H9 (cell line): ENCODE results near the gene ENPP7. TPM values are rescaled to one million over a fixed set of nuclear protein-coding genes. Genes with fewer than 3 reads are reported as not detected.

Experiments used
- DNase-seq: peaks from one replicate; pipeline ENCODE4 v3.0.0-alpha.2; 2017
- H2AFZ ChIP-seq: one replicate; pipeline ENCODE4 v1.6.1; 2013; ENCODE audit warnings: mild to moderate bottlenecking, low read length, control low read depth, moderate library complexity
- H2AK5ac ChIP-seq: 2 replicates; pipeline ENCODE4 v1.6.1; 2013; ENCODE audit warnings: low read length, control low read depth, mixed read lengths; ENCODE audit not compliant: insufficient read length
- H2BK120ac ChIP-seq: one replicate; pipeline ENCODE4 v1.6.1; 2013; ENCODE audit warnings: low read depth, mild to moderate bottlenecking, low read length, control low read depth, inconsistent platforms; ENCODE audit not compliant: poor library complexity, severe bottlenecking
- H2BK12ac ChIP-seq: 2 replicates; pipeline ENCODE4 v1.6.1; 2013; ENCODE audit warnings: low read length, control low read depth, mixed read lengths, low read depth; ENCODE audit not compliant: insufficient read length
- H2BK15ac ChIP-seq: 2 replicates; pipeline ENCODE4 v1.6.1; 2013; ENCODE audit warnings: low read depth, low read length, control low read depth
- H2BK20ac ChIP-seq: one replicate; pipeline ENCODE4 v1.6.1; 2013; ENCODE audit warnings: low read depth, mild to moderate bottlenecking, low read length, control low read depth, inconsistent platforms; ENCODE audit not compliant: poor library complexity, severe bottlenecking
- H2BK5ac ChIP-seq: 2 replicates; pipeline ENCODE4 v1.6.1; 2013; ENCODE audit warnings: low read length, control low read depth, mixed read lengths; ENCODE audit not compliant: insufficient read length
- H3K14ac ChIP-seq: 2 replicates; pipeline ENCODE4 v1.6.1; 2013; ENCODE audit warnings: low read length, control low read depth; ENCODE audit not compliant: insufficient read depth
- H3K18ac ChIP-seq: 2 replicates; pipeline ENCODE4 v1.6.1; 2013; ENCODE audit warnings: low read depth, mild to moderate bottlenecking, mixed read lengths, low read length, control low read depth; ENCODE audit not compliant: insufficient read length
- H3K23ac ChIP-seq: 2 replicates; pipeline ENCODE4 v1.6.1; 2013; ENCODE audit warnings: low read length, control low read depth, mixed read lengths, low read depth; ENCODE audit not compliant: insufficient read length
- H3K23me2 ChIP-seq: 2 replicates; pipeline ENCODE4 v1.6.1; 2013; ENCODE audit warnings: low read depth, mild to moderate bottlenecking, mixed read lengths, low read length, control low read depth; ENCODE audit not compliant: insufficient read length, poor library complexity, severe bottlenecking
- H3K27ac ChIP-seq: 2 replicates; pipeline ENCODE4 v1.5.1; 2013; ENCODE audit warnings: low read length, control low read depth, mixed read lengths, low read depth; ENCODE audit not compliant: insufficient read length
- H3K27me3 ChIP-seq: 2 replicates; pipeline ENCODE4 v1.6.1; 2013; ENCODE audit warnings: low read length, control low read depth, inconsistent platforms; ENCODE audit not compliant: insufficient read depth
- H3K4ac ChIP-seq: 2 replicates; pipeline ENCODE4 v1.6.1; 2013; ENCODE audit warnings: low read depth, mild to moderate bottlenecking, control low read depth, inconsistent platforms, low read length, moderate library complexity
- H3K4me1 ChIP-seq: 2 replicates; pipeline ENCODE4 v1.6.1; 2013; ENCODE audit warnings: low read length, control low read depth, inconsistent platforms; ENCODE audit not compliant: insufficient read depth
- H3K4me2 ChIP-seq: 2 replicates; pipeline ENCODE4 v1.6.1; 2013; ENCODE audit warnings: low read length, control low read depth, mixed read lengths; ENCODE audit not compliant: insufficient read length, insufficient read depth
- H3K56ac ChIP-seq: 2 replicates; pipeline ENCODE4 v1.6.1; 2013; ENCODE audit warnings: low read depth, mild to moderate bottlenecking, mixed read lengths, low read length, control low read depth; ENCODE audit not compliant: insufficient read length
- H3K79me1 ChIP-seq: 2 replicates; pipeline ENCODE4 v1.6.1; 2013; ENCODE audit warnings: low read depth, mild to moderate bottlenecking, moderate library complexity, low read length, control low read depth, inconsistent platforms; ENCODE audit not compliant: insufficient read depth, poor library complexity, severe bottlenecking
- H3K79me2 ChIP-seq: 2 replicates; pipeline ENCODE4 v1.6.1; 2013; ENCODE audit warnings: low read length, control low read depth, inconsistent platforms; ENCODE audit not compliant: insufficient read depth
- H3K9ac ChIP-seq: 2 replicates; pipeline ENCODE4 v1.6.1; 2013; ENCODE audit warnings: low read length, control low read depth, mixed read lengths; ENCODE audit not compliant: insufficient read length; ENCODE audit errors: extremely low read depth
- H3K9me3 ChIP-seq: one replicate; pipeline ENCODE4 v1.6.1; 2013; ENCODE audit warnings: low read depth, low read length, inconsistent platforms; ENCODE audit not compliant: control insufficient read depth
- H3T11ph ChIP-seq: one replicate; pipeline ENCODE4 v1.6.1; 2013; ENCODE audit warnings: mild to moderate bottlenecking, low read length, control low read depth, inconsistent platforms
- H4K20me1 ChIP-seq: one replicate; pipeline ENCODE4 v1.6.1; 2013; ENCODE audit not compliant: control insufficient read depth, insufficient read length, insufficient read depth
- H4K5ac ChIP-seq: 2 replicates; pipeline ENCODE4 v1.6.1; 2013; ENCODE audit warnings: low read depth, mild to moderate bottlenecking, mixed read lengths, low read length, control low read depth; ENCODE audit not compliant: insufficient read length
- H4K8ac ChIP-seq: replicated peaks from 2 replicates; pipeline ENCODE4 v1.6.1; 2013; ENCODE audit warnings: low read length, control low read depth, mixed read lengths, low read depth; ENCODE audit not compliant: insufficient read length
- H4K91ac ChIP-seq: 2 replicates; pipeline ENCODE4 v1.6.1; 2013; ENCODE audit warnings: low read depth, mild to moderate bottlenecking, moderate library complexity, mixed read lengths, low read length, control low read depth; ENCODE audit not compliant: insufficient read length
- H3K27ac Mint-ChIP-seq, 3 experiments: 2 replicates in 2 of 3; 3 replicates in 1 of 3; pipeline ENCODE4 v1.8.0; 2020 to 2021; ENCODE audit warnings: mixed read lengths in 3 of 3, mild to moderate bottlenecking in 1 of 3, moderate library complexity in 1 of 3
- H3K27me3 Mint-ChIP-seq: 2 replicates; pipeline ENCODE4 v1.8.0; 2021; ENCODE audit warnings: low read depth, mild to moderate bottlenecking, moderate library complexity, mixed read lengths
- H3K36me3 Mint-ChIP-seq, 3 experiments: 2 replicates in 2 of 3; 3 replicates in 1 of 3; pipeline ENCODE4 v1.8.0; 2020 to 2021; ENCODE audit warnings: low read depth in 3 of 3, mixed read lengths in 3 of 3; ENCODE audit not compliant: insufficient read depth in 1 of 3
- H3K4me1 Mint-ChIP-seq, 2 experiments: 2 replicates each; pipeline ENCODE4 v1.8.0; 2020; ENCODE audit warnings: mixed read lengths in 2 of 2
- H3K4me3 Mint-ChIP-seq, 2 experiments: 2 replicates in 1 of 2; 3 replicates in 1 of 2; pipeline ENCODE4 v1.8.0; 2020 to 2021; ENCODE audit warnings: mild to moderate bottlenecking in 2 of 2, mixed read lengths in 2 of 2, moderate library complexity in 1 of 2
- H3K9me3 Mint-ChIP-seq, 2 experiments: 2 replicates in 1 of 2; 3 replicates in 1 of 2; pipeline ENCODE4 v1.8.0; 2020; ENCODE audit warnings: mild to moderate bottlenecking in 2 of 2, mixed read lengths in 2 of 2, moderate library complexity in 1 of 2
- WGBS: extraction: QIAGEN DNeasy Blood & Tissue Kit; methylation state at CpG from one replicate; pipeline ENCODE4 v1.1.7; 2013; ENCODE audit warnings: missing lambda C conversion rate, low lambda C conversion rate, mixed read lengths; ENCODE audit not compliant: insufficient read length; ENCODE audit errors: extremely low coverage; 5-methylcytosine and 5-hydroxymethylcytosine counted together
- total RNA-seq: library from RNA; stranded (reverse); gene quantifications from 2 replicates; pipeline ENCODE4 v1.2.1, GENCODE V29; 2021
- TF ChIP-seq, protein P1 (sequence below): fragments of 200-600 bp; sonication (generic); conservative IDR thresholded peaks from 3 replicates; pipeline ENCODE4 v1.8.0; 2021; ENCODE audit warnings: antibody characterized with exemption, mild to moderate bottlenecking

The ENPP7 gene
- total RNA-seq, 1 experiment from 2014 or later = not detected

DNA sequence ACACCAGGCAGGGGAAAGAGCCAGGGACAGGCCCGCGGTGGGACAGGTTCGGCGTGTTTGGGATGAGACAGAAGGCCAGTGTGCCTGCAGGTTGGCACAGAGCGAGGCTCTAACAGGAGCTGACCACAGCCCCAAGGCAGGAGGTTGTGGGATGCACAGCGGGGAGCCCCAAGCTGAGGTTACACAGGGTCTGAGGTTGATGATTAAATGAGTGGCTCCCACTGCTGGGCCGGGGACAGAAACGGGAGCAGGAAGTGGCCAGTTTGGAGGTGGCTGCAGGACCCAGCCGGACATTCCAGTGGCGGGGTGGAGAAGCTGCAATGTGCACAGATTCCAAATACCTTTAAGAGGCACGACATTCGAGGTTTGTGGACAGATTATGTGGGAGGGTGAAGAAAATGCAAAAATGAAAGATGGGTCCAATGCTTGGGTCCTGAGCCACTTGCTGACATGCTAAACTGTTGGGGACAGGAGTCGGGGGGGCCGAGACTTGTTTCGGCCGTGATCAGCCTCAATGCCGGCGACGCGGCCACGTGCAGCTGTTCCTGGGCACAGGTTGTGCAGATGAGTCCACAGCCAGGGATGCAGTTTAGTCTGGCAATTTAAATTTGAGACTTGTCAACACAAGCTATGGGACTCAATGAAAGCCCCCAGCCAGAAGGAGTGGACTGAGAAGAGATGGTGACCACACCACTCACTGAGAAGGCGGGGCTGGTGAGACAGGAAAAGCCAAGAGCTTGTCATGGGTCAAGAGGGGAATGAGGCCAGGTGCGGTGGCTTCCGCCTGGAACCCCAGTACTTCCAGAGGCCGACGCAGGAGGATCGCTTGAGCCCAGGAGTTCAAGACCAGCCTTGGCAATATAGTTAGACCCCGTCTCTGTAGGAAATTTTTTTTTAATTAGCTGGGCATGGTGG, 8.7 kb downstream of the ENPP7 start:
- Histone ChIP-seq H3K27ac (no peak overlapping the region), H2BK20ac (no peak overlapping the region), H3K4me1 (no peaks in the 10 kb centered on the region), H4K8ac (no peak overlapping the region), H2BK15ac (no peak overlapping the region), H4K5ac (no peak overlapping the region), H3K27me3 (peaks cover 3% of the 10 kb centered on the region; the same call in 1 of the 2 replicates), H3K79me2 (no peaks in the 10 kb centered on the region), H3K56ac (no peak overlapping the region), H3K23ac (no peak overlapping the region), H3K79me1 (no peaks in the 10 kb centered on the region), H3K4me2 (no peak overlapping the region), H2BK5ac (no peak overlapping the region), H2AK5ac (no peak overlapping the region), H4K20me1 (no peaks in the 10 kb centered on the region), H3T11ph (no peak overlapping the region), H2AFZ (no peak overlapping the region), H4K91ac (no peak overlapping the region), H3K18ac (no peak overlapping the region), H3K23me2 (peaks cover 3% of the 10 kb centered on the region), H3K14ac (no peak overlapping the region), H3K9ac (no peak overlapping the region), H2BK12ac (no peak overlapping the region), H3K4ac (no peak overlapping the region), H3K9me3 (no peaks in the 10 kb centered on the region), H2BK120ac (no peak overlapping the region)
- Mint-ChIP-seq H3K4me3 (no peak overlapping the region), H3K27ac (no peak overlapping the region; a peak in 2 of 7 replicates), H3K27me3 (peaks cover 75% of the 10 kb centered on the region), H3K9me3 (no peaks in the 10 kb centered on the region; a peak in 1 of 5 replicates), H3K36me3 (no peaks in the 10 kb centered on the region; a peak in 1 of 7 replicates), H3K4me1 (peaks cover 0 to 8% of the 10 kb centered on the region in 2 experiments; a peak in 1 of 4 replicates)
- DNase-seq = no peak
- WGBS = no CpG with 5 or more reads among the region's 28 CpGs
- TF ChIP-seq, protein P1, sequence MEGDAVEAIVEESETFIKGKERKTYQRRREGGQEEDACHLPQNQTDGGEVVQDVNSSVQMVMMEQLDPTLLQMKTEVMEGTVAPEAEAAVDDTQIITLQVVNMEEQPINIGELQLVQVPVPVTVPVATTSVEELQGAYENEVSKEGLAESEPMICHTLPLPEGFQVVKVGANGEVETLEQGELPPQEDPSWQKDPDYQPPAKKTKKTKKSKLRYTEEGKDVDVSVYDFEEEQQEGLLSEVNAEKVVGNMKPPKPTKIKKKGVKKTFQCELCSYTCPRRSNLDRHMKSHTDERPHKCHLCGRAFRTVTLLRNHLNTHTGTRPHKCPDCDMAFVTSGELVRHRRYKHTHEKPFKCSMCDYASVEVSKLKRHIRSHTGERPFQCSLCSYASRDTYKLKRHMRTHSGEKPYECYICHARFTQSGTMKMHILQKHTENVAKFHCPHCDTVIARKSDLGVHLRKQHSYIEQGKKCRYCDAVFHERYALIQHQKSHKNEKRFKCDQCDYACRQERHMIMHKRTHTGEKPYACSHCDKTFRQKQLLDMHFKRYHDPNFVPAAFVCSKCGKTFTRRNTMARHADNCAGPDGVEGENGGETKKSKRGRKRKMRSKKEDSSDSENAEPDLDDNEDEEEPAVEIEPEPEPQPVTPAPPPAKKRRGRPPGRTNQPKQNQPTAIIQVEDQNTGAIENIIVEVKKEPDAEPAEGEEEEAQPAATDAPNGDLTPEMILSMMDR = no peak
